Muscle of arm (tissue), 12 donors: ENCODE measurements around the gene PMM1. TPM values are rescaled to one million over a fixed set of nuclear protein-coding genes. Genes with fewer than 3 reads are reported as not detected.
A peak's percentile ranks its signal among the peaks of the same experiment; 100 is the strongest.

Source experiments
- DNase-seq: peaks from one replicate; pipeline ENCODE4 v3.0.0-alpha.2; 2013
- polyA plus RNA-seq, 12 donors: library from polyadenylated mRNA; unstranded; fragments of 120-200 nt; gene quantifications; one replicate each; pipeline ENCODE4 v1.2.1, GENCODE V29; 2013; ENCODE audit not compliant: insufficient read length in 12 of 12

PMM1 gene
- polyA plus RNA-seq, 12 donors: 20.4 to 26.9 (median 23.1) TPM; not detected in 1

- DNase-seq: no peak
Measured at GRCh38 chr22:41539146-41540005, 50.3 kb downstream of the PMM1 start.

GRCh38 chr22:41538583-41538982 is 51.1 kb downstream of the PMM1 start:
- DNase-seq: no peak

- DNase-seq: no peak
Measured at GRCh38 chr22:41537203-41537602, 52.4 kb downstream of the PMM1 start.

- DNase-seq: no peak
Measured at GRCh38 chr22:41535244-41535643, 54.4 kb downstream of the PMM1 start.

GRCh38 chr22:41534219-41534618 is 55.4 kb downstream of the PMM1 start:
- DNase-seq: no peak

- peak; percentile 46 for DNase-seq
Measured at GRCh38 chr22:41532908-41533825, 56.5 kb downstream of the PMM1 start.

GRCh38 chr22:41531715-41532477 is 57.7 kb downstream of the PMM1 start:
- no peak for DNase-seq

GRCh38 chr22:41530890-41531714 is 58.5 kb downstream of the PMM1 start:
- DNase-seq: no peak

GRCh38 chr22:41528938-41529561 is 60.6 kb downstream of the PMM1 start:
- DNase-seq: no peak

GRCh38 chr22:41528132-41528766 is 61.4 kb downstream of the PMM1 start:
- no peak for DNase-seq

Other genes starting within 250 kb of the PMM1 start
- gene TEF, start 207.9 kb downstream of the PMM1 start, polyA plus RNA-seq: 10 to 100 TPM in 7 of 12 donors, 1 to 10 TPM in 4, not detected in 1; 8.3 to 15.5 (median 10.6) TPM
- gene TOB2, start 143.0 kb downstream of the PMM1 start, polyA plus RNA-seq: 10 to 100 TPM in 11 of 12 donors, not detected in 1; 29.9 to 54.2 (median 38.2) TPM
- gene PHF5A, start 121.1 kb downstream of the PMM1 start, polyA plus RNA-seq: 10 to 100 TPM in 11 of 12 donors, not detected in 1; 31.0 to 46.9 (median 39.6) TPM
- 100 to 1,000 TPM in 5 of 12 donors, 10 to 100 TPM in 6, not detected in 1; 70.3 to 124 (median 93.3) TPM for gene ACO2, start 120.7 kb downstream of the PMM1 start, polyA plus RNA-seq
- 10 to 100 TPM in 11 of 12 donors, not detected in 1; 16.5 to 27.3 (median 20.3) TPM for gene POLR3H, start 45.4 kb downstream of the PMM1 start, polyA plus RNA-seq
- gene CSDC2, start 28.8 kb downstream of the PMM1 start, polyA plus RNA-seq: 10 to 100 TPM in 1 of 12 donors, 1 to 10 TPM in 10, not detected in 1; 2.2 to 10.0 (median 4.9) TPM
- gene DESI1, start 31.2 kb upstream of the PMM1 start, polyA plus RNA-seq: 10 to 100 TPM in 11 of 12 donors, not detected in 1; 18.9 to 39.1 (median 22.4) TPM
- 100 to 1,000 TPM in 11 of 12 donors, not detected in 1; 205 to 311 (median 221) TPM for gene XRCC6, start 31.5 kb upstream of the PMM1 start, polyA plus RNA-seq
- gene SNU13, start 99.0 kb upstream of the PMM1 start, polyA plus RNA-seq: 100 to 1,000 TPM in 7 of 12 donors, 10 to 100 TPM in 4, not detected in 1; 83.7 to 123 (median 106) TPM
- 1 to 10 TPM in 5 of 12 donors, under 1 TPM in 5, not detected in 2; 0.54 to 2.1 (median 0.98) TPM for gene MEI1, start 109.7 kb upstream of the PMM1 start, polyA plus RNA-seq
- 10 to 100 TPM in 5 of 12 donors, 1 to 10 TPM in 6, not detected in 1; 7.6 to 21.0 (median 9.7) TPM for gene CCDC134, start 210.8 kb upstream of the PMM1 start, polyA plus RNA-seq
- gene SREBF2, start 243.3 kb upstream of the PMM1 start, polyA plus RNA-seq: 100 to 1,000 TPM in 1 of 12 donors, 10 to 100 TPM in 10, not detected in 1; 68.0 to 110 (median 86.1) TPM